HG03097 (cell line): ENCODE data around the gene IGFBP6.

Experiments
- ATAC-seq: cut with Tn5 transposase; IDR thresholded peaks from one replicate; pipeline ENCODE4 v1.9.1; 2021; ENCODE audit not compliant: unreplicated experiment, low FRiP score

Gene IGFBP6

DNA sequence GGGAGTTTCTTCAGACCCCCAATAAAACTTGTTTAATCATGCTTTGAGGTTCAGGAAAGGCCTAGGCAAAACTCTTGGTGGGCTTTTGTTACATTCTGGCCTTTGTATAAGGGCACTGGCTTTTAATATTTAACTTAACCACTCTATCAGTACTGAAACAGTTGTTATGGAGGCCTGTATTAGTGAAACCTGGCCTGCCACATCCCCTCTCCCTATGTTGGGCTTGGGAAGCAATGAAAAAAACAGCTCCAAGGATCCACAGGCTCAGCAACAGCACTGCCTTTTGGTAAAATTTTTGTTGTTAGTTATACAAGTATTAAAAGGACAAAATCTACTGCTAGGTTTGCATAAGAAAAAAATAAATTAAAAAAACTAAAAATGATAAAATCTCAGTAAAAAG, 16.5 kb downstream of the IGFBP6 start:
- no peak for ATAC-seq

DNA sequence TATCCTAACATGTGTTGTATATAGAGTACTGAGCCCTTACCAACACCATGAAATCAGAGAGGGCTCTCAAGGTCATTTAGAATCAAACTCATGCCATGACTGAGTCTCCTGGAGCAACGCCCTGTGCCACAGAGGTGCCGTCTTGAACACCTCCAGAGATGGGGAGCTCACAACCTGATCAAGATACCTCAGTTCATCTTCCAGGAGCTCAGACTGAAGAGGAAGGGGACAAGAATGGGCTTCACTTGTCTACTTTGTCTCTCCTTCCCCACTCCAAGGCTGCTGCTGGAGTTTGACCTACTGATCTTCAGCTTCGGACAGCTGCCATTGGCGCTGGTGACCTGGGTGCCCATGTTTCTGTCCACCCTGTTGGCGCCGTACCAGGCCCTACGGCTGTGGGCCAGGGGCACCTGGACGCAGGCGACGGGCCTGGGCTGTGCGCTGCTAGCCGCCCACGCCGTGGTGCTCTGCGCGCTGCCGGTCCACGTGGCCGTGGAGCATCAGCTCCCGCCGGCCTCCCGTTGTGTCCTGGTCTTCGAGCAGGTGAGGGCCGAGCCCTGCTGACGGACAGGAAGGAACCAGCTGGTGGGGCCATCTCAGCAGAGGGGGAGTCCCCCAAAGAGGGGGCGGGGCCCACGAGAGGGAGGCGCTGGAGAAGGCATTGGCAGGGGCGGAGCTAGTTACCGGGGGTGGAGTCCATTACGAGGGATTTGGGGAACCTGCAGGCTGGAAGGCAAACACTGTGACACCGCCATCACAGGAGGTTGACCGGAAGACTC, 17.8 kb downstream of the IGFBP6 start:
- no peak for ATAC-seq

DNA sequence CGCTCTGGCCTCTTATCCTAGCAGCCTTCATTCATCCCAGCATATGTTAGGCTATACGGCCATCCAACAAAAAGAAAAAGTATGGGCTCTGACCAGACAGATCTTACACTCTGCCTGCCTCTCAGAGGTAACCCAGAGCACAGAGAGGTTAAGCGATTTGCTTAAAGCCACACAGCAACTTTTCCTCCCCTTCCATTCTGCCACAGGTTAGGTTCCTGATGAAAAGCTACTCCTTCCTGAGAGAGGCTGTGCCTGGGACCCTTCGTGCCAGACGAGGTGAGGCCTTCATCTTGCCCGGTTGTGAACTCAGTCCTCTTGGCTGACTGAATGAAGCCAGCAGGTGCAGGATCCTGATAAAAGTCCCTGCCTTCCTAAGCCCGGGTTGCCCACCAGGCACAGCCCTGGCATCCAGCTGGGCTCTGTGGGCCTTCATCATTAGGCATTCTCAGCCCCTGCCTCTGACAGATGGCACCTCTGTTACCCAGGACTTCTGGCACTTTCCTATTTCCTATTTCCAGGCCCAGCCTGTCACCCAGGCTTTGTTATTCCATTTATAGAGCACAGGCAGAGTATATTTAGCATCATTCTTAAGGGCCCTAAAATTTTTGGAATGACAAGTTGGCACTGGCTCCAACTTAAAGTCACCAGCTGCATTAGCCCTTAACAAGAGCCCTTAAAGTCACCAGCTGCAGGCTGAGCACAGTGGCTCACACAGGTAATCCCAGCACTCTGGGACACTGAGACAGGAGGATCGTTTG, 18.6 kb downstream of the IGFBP6 start:
- no peak for ATAC-seq

DNA sequence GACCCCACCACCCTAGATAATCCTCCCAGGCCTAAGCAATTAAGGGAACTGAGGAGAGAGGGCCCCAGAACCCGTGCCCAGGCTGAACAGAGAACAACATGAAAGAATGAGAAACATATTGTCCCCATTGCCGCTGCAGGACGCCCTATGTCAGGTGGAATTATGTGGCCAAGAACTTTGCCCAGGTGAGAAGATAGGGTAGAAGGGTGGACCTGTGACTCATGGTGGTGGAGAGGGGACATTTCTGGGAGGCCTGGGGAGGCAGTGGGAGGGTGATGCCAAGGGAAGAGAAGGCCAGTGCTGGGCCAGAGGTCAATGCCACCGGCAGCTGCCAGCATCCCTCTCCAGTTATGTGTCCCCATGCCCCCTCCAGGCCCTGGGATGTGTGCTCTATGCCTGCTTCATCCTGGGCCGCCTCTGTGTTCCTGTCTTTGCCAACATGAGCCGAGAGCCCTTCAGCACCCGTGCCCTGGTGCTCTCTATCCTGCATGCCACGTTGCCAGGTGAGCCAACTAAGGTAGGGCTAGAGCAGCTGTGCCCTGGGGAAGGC, 21.4 kb downstream of the IGFBP6 start:
- ATAC-seq, result no peak

DNA sequence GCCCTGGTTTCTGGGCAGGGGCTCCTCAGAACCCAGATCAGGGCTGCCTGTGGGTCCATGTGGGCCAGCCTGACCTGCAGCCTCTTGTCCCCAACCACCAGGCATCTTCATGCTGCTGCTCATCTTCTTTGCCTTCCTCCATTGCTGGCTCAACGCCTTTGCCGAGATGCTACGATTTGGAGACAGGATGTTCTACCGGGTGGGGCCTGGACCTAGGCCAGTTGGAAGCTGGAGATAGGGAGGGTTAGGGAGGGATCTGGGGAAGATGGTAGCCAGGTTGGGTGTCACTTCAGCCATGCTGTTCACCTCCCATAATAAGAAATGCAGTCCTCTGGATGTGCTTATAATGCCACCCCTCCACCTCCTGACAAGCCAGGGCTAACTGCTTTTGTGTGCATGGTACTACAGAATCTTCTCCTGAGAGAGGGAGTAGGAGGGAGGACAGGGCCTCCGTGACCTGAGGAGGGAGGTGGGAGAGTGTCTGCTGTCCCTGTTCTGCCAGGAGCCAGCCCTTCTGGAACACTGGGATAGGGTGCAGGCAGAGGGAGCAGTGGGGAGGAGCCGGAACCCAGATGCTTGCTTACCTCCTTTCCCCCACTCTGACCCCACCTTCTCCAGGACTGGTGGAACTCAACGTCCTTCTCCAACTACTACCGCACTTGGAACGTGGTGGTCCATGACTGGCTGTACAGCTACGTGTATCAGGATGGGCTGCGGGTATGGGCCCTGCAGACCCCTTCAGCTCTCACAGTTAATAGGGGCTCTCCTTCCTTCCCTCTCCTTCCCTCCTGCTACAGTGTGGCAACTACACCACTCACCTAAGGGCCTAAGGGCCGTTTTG, 23.4 kb downstream of the IGFBP6 start:
- ATAC-seq, result no peak

DNA sequence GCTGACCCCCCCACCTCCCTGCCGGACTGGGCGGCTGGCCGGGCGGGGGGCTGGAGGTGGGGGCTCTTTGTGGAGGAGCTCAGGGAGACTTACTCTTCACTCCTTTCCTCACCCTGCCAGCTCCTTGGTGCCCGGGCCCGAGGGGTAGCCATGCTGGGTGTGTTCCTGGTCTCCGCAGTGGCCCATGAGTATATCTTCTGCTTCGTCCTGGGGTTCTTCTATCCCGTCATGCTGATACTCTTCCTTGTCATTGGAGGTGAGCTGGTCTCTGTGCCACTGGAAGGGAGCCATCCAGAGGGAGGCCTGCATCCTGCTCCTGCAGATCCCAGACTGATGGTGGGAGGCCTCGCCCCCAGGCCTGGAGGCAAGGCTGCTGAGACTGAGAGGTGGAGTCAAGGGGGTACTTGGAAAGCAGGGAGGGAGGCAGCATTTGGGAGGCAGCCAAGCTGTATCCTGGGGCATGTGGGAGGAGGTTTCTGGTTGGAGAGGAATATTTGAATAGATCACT, 25.5 kb downstream of the IGFBP6 start:
- no peak for ATAC-seq

DNA sequence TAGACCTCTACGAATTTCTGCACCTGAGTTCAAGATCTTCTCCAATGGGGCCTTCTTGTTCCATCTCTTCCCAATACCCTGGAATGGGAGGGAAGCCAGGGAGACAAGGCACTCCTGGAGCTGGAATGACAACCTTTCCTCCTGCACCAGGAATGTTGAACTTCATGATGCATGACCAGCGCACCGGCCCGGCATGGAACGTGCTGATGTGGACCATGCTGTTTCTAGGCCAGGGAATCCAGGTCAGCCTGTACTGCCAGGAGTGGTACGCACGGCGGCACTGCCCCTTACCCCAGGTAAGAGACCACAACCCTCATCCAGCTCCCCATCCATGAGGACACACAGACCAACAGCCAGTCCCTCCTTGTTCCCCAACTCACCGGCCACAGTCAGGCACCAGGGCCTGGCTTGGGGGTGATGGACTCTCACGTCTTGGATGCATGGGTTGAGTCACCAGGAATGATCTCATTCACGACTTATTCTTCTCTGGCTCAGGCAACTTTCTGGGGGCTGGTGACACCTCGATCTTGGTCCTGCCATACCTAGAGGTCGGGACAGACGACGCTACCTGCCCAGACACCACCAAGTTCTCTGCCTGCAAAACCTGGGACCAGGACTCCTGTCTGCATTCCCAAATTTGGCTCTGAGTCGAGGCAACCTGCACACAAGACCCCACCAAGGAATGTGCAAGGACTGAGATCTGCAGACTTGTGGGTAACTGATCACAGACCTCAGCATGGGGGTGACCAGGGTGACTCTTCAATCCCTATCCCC, 26.3 kb downstream of the IGFBP6 start:
- ATAC-seq, result no peak

DNA sequence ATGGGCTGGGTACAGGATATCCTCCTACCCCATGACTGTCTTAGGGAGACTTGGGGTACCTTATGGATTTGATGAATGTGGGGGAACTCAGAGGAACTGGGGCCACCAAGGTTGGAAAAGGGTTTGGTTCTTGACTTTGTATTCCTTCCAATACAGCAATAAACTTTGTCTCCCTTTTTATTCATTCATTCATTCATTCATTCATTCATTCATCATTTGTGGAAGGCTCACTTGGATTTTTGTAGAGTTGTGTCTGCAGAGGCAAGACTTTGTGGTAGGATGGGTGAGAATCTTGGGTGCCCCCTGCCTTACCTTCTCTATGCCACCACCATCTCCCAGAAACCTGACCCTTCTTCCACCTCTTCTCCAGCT, 26.9 kb downstream of the IGFBP6 start:
- ATAC-seq, result no peak

DNA sequence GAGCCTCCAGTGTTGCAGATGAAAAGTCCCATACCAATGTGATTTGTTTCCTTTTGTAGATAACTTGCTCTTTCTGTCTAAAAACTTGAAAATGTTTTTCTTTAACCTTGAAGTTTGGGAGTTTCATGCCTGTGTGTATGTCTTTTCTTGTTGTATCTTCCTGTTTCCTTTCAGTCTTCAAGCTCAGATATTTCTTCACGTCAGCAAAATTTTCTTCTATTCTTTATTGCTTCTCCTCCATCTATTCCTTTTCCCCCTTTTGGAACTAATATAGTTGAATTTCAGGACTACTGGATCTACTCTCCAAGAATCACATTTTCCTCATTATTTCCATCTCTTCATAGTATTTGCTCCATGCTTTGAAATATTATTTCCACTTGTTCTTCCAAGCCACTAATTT, 29.7 kb downstream of the IGFBP6 start:
- ATAC-seq, result no peak

DNA sequence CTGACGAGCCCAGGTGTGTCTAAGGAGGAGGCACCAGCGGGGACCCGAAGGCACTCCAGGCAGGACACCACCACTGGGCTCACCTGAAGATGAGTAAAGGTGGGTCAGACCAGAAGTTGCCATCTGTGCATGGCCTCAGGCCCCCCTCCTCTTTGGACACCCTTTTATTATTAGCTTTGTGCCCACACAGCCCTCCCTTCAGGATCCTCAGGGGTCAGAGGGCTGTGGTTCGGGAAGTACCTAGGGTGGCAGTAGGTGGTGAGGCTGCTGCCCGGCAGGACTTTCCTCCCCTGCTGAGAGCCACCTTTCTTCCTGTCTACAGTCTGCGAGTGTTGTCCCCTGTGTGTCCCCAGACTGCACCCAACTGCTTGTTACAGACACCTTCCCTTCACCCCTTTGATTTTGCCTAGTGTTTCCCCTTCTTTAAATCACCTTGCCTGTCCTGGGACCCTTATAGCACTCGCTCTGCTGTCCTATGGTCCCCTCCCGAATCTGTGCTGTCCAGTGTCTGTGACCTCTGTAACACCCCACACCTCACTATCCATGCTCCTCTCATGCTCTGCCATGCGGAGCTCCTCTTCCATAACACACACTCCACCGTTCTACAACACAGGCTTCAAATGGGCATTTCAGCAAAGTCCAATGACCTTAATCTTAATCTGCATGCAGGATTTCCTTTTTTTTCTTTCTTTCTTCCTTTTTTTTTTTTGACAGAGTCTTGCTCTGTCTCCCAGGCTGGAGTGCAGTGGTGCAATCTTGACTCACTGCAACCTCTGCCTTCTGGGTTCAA, 31.5 kb downstream of the IGFBP6 start:
- no peak for ATAC-seq

DNA sequence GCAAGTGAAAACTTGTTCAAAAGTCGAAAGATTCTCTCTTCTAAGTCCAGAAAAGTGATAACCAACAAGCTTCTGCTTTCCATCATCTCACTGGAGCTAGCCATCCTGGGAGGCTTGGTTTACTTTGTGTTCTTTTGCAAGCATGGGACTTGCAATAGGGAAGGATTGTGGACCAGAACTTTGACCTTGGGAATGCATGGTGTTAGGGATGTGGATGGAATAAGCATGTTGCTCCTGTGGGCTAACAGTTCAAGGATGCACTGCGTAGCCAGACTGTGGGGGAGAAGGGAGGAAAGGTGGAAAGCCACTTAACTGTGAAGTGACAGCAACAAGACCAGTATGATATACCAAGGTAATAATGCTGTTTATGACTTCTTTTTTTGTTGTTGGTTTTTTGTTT, 34.4 kb downstream of the IGFBP6 start:
- ATAC-seq, result no peak

DNA sequence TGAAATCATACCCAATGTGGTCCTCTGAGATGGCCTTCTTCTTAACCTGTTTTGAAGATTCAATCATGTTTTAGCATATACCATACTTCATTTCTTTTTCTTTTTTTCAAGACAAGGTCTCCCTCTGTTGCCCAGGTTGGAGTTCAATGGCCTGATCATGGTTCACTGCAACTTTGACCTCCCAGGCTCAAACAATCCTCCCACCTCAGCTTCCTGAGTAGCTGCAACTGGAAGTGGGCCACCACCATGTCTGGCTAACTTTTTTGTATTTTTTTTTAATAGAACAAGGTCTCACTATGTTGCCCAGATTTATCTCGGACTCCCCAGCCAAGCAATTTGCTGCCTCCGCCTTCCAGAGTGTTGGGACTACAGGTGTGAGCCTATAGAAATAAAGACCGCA, 36.3 kb downstream of the IGFBP6 start:
- no peak for ATAC-seq

DNA sequence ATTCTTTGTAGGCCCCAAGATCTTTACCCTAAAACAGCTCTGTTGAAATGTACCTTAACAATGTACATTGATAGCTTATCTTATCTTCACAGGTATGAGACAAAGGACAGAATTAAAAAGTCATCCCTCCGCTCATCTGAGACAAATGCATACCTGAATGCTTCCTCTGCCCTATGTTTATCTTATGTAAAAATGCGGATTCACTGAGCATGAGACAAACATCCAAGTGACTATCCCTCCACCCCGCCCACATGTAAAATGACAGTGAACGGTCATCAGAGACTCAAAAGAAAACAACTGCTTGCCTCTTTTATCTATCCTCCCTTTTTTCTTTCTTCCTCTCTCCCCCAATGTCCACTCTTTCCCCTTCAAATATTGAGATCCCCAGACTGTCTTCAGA, 45.9 kb downstream of the IGFBP6 start:
- ATAC-seq, result no peak

DNA sequence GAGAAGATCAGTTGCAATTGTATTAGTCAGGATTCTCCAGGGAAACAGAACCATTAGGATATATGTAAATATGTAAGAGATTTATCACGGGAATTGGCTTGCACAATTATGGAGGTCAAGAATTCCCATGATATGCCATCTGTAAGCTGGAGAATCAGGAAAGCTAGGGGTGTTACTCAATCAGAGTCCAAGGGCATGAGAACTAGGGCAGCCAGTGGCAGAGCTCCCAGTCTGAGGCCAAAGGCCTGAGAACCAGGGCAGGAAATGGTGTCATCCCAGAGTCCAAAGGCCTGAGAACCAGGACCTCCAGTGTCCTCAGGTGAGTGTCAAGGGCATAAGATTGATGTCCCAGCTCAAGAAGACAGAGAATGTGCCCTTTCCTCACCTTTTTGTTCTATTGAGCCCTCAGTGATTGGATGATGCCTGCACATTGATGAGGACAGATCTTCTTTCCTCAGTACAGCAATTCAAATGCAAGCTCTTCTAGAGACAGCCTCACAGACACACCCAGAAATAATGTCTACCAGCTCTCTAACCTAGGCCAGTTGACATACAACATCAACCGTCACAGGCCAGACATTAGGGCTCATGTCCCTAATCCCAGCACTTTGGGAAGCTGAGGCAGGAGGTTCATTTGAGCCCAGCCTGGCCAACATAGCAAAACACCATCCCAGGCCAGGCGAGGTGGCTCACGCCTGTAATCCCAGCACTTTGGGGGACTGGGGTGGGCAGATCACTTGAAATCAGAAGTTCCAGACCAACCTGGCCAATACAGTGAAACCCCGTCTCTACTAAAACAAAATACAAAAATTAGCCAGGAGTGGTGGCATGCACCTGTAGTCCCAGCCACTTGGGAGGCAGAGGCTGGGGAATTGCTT, 48.2 kb downstream of the IGFBP6 start:
- ATAC-seq, result no peak

DNA sequence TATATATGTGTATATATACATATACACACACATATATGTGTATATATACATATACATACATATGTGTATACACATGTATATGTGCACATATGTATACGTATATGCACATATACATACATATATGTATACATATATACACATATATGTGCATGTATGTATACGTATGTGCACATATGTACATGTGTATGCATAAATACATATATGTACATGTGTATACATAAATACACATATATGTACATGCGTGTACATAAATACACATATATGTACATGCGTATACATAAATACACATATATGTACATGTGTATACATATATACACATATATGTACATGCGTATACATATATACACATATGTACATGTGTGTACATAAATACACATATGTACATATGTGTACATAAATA, 49.7 kb downstream of the IGFBP6 start:
- ATAC-seq, result no peak

DNA sequence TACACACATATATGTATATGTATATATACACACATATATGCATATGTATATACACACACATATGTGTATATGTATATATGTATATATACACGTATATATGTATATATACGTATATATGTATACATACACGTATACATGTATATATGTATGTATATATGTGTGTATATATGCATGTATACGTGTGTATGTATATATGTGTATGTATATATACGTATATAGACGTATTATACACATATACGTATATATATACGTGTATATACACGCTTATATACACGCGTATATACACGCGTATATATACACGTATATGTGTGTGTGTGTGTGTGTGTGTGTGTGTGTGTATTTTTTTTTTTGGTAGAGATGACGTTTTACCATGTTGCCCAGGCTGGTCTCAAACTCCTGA, 50.2 kb downstream of the IGFBP6 start:
- ATAC-seq, result no peak

DNA sequence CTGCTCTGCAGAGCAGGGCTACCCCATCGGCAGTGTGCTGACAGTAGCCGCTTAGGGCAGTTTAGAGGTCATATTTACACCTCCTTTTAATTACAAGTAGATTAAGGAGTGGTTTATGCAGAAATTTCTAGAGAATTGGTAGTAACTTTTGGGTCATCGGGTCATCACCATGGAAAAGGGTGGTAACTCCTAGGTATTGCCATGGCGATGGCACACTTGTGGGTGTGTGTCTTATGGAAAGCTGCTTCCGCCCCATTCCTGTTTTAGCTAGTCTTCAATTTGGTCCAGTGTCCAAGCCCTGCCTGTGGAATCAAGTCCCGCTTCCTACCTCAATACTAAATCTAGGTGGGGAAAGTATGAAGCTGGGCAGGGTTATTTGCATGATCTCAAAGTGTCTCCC, 53.6 kb downstream of the IGFBP6 start:
- no peak for ATAC-seq
